Testis (tissue), 3 donors: Measurements from ENCODE around the gene KIF26A. TPM values are rescaled to one million over a fixed set of nuclear protein-coding genes. Genes with fewer than 3 reads are reported as not detected.
"Not testable (repeated sequence)": the region's sequence is repeated elsewhere in the genome, so short reads cannot be mapped to it uniquely, and the experiment has no call there.

Experiments
- DNase-seq: peaks from one replicate; pipeline ENCODE4 v3.0.0-alpha.2; 2019
- H3K27ac ChIP-seq, 2 donors: fragments of 200-600 bp; sonication (generic); one replicate each; pipeline ENCODE4 v1.5.1; 2019
- H3K27me3 ChIP-seq: fragments of 200-600 bp; sonication (generic); one replicate; pipeline ENCODE4 v1.5.1; 2019
- H3K36me3 ChIP-seq: fragments of 200-600 bp; sonication (generic); one replicate; pipeline ENCODE4 v1.5.1; 2017; ENCODE audit warnings: low read depth; ENCODE audit errors: missing control alignments
- H3K4me1 ChIP-seq: fragments of 200-600 bp; sonication (generic); one replicate; pipeline ENCODE4 v1.5.1; 2019
- H3K4me3 ChIP-seq, 2 donors: fragments of 200-600 bp; sonication (generic); one replicate each; pipeline ENCODE4 v1.5.1; 2017 to 2019
- H3K9me3 ChIP-seq: fragments of 200-600 bp; sonication (generic); one replicate; pipeline ENCODE4 v1.5.1; 2017
- POLR2A ChIP-seq: fragments of 450-650 bp; IDR thresholded peaks from one replicate; pipeline ENCODE4 v1.6.1; 2017; ENCODE audit warnings: antibody characterized with exemption, mild to moderate bottlenecking, moderate library complexity
- WGBS, 2 donors: methylation state at CpG; one replicate each; pipeline ENCODE4 v1.1.5; 2018; 5-methylcytosine and 5-hydroxymethylcytosine counted together
- intact Hi-C: fragments of 100-400 bp; cut with DNase I; formaldehyde crosslinking; loops from one replicate; pipeline ENCODE4 v1.15.1; 2023; ENCODE audit warnings: low total_unique reads
- polyA plus RNA-seq: library from polyadenylated mRNA; stranded (reverse); fragments of 350-450 nt; fragmentation: Illumina TruSeq; extraction: RNeasy Lipid Tissue Mini Kit (QIAGEN cat#74804); gene quantifications from one replicate; pipeline ENCODE4 v1.2.3, GENCODE V29; 2014; ENCODE audit warnings: low read depth, low replicate concordance; ENCODE audit not compliant: insufficient read depth
- total RNA-seq, 2 donors: library from RNA; depleted of rRNA; stranded (reverse); fragments of >200 nt; gene quantifications; one replicate each; pipeline ENCODE4 v1.2.3, GENCODE V29; 2016
- TF ChIP-seq, protein P1 (sequence below), 3 experiments: fragments of 450-650 bp in 2 of 3; fragments of 200-600 bp in 1 of 3; sonication (generic) in 1 of 3; IDR thresholded peaks; one replicate each; pipeline ENCODE4 v1.5.1; 2016 to 2019; ENCODE audit warnings: antibody characterized with exemption in 3 of 3, mild to moderate bottlenecking in 2 of 3, moderate library complexity in 1 of 3

KIF26A gene
- total and polyA plus RNA-seq, 3 donors from 2014 or later, result 5.6 to 21.2 (median 18.3) TPM

GRCh38 chr14:104152686-104153393 is 14.5 kb downstream of the KIF26A start:
- Histone ChIP-seq H3K27ac (no peak overlapping the region), H3K4me3 (no peak overlapping the region), H3K9me3 (no peaks in the 10 kb centered on the region), H3K36me3 (no peaks in the 10 kb centered on the region), H3K4me1 (no peaks in the 10 kb centered on the region), H3K27me3 (no peaks in the 10 kb centered on the region)
- no peak for DNase-seq
- intact Hi-C loops, result no loop called here
- WGBS, 2 donors, result 89 to 96% methylated on average over 16 to 17 of the region's 21 CpGs
- TF ChIP-seq POLR2A, result no peak
- TF ChIP-seq, protein P1, sequence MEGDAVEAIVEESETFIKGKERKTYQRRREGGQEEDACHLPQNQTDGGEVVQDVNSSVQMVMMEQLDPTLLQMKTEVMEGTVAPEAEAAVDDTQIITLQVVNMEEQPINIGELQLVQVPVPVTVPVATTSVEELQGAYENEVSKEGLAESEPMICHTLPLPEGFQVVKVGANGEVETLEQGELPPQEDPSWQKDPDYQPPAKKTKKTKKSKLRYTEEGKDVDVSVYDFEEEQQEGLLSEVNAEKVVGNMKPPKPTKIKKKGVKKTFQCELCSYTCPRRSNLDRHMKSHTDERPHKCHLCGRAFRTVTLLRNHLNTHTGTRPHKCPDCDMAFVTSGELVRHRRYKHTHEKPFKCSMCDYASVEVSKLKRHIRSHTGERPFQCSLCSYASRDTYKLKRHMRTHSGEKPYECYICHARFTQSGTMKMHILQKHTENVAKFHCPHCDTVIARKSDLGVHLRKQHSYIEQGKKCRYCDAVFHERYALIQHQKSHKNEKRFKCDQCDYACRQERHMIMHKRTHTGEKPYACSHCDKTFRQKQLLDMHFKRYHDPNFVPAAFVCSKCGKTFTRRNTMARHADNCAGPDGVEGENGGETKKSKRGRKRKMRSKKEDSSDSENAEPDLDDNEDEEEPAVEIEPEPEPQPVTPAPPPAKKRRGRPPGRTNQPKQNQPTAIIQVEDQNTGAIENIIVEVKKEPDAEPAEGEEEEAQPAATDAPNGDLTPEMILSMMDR (IDR thresholded peaks at IDR 0.05), result no peak

DNA sequence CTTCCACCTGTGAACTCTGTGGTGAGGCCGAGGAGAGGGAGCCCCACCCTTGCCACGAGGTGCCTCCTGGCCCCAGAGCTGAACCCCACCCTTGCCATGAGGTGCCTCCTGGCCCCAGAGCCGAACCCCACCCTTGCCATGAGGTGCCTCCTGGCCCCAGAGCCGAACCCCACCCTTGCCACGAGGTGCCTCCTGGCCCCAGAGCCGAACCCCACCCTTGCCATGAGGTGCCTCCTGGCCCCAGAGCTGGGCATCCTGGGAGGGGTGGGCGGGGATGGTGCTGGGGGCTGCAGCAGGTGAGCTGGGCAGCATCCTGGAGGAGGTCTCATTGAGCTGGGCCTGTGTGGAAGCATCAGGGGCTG is 15.0 kb downstream of the KIF26A start:
- H3K9me3 ChIP-seq, H3K4me1 ChIP-seq, DNase-seq, intact Hi-C loops, H3K4me3 ChIP-seq, H3K27ac ChIP-seq, H3K27me3 ChIP-seq, H3K36me3 ChIP-seq: not testable (repeated sequence)
- WGBS, 2 donors, result 20 to 57% methylated on average over 1 to 6 of the region's 7 CpGs

DNA sequence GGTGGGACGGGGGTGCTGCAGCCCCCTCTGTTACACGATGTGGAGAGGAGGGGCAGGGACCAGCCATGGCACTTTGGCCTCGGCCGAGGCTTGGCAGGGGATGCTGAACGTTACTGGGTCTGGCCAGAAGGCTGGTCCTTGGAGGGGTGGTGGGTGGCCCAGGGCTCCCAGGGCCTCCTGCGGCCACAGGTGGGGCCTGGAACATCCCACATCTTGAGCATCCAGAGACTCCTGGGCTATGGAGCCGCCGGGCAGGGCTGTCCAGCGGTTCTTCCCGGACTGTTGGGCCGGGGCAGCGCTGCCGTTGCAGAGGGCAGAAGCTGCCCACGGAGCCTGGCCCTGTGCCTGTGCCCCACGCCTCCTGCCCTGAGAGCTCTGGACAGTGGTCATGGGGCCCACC is 15.9 kb downstream of the KIF26A start:
- TF ChIP-seq, protein P1 (IDR thresholded peaks at IDR 0.05), result no peak
- no peak for TF ChIP-seq POLR2A
- Histone ChIP-seq H3K36me3 (no peaks in the 10 kb centered on the region), H3K27ac (no peak overlapping the region), H3K9me3 (no peaks in the 10 kb centered on the region), H3K27me3 (no peaks in the 10 kb centered on the region), H3K4me1 (peaks cover 7% of the 10 kb centered on the region), H3K4me3 (no peak overlapping the region)
- intact Hi-C loops, result no loop called here
- no peak for DNase-seq
- WGBS, 2 donors, result 81 to 82% methylated on average over 5 to 15 of the region's 15 CpGs

GRCh38 chr14:104155513-104155912 is 17.1 kb downstream of the KIF26A start:
- Histone ChIP-seq H3K36me3 (no peaks in the 10 kb centered on the region), H3K9me3 (no peaks in the 10 kb centered on the region), H3K27ac (no peak overlapping the region), H3K27me3 (no peaks in the 10 kb centered on the region), H3K4me1 (peaks cover 10% of the 10 kb centered on the region), H3K4me3 (no peak overlapping the region)
- DNase-seq, result no peak
- TF ChIP-seq, protein P1 (IDR thresholded peaks at IDR 0.05), result no peak
- TF ChIP-seq POLR2A, result no peak
- intact Hi-C loops, result no loop called here
- 81 to 91% methylated on average over 17 to 29 of the region's 29 CpGs for WGBS, 2 donors

DNA sequence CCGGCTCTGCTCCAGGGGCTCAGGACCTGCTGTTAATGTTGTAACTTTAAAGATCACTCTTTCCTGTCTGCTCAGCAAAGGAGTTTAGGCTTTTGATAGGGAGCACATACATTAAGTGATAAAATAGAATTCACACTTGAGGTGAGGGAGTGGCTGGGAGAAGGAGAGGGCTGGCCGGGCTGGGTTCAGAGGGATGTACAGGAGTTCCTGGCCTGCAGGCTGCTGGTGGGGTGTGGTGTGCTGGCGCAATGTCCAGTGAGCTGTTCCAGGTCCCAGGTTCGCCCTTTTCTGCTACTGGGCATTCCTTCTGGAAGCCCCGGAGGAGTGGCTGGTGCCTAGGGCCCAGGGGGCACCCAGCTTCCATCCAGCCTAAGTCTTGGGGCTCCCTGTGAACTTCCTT is 17.8 kb downstream of the KIF26A start:
- TF ChIP-seq POLR2A, result no peak
- TF ChIP-seq, protein P1 (IDR thresholded peaks at IDR 0.05), result no peak
- WGBS, 2 donors, result 78 to 96% methylated on average over 2 to 5 of the region's 5 CpGs
- Histone ChIP-seq H3K9me3 (no peaks in the 10 kb centered on the region), H3K4me1 (peaks cover 10% of the 10 kb centered on the region), H3K36me3 (no peaks in the 10 kb centered on the region), H3K27me3 (no peaks in the 10 kb centered on the region), H3K4me3 (no peak overlapping the region), H3K27ac (no peak overlapping the region)
- intact Hi-C loops, result no loop called here
- DNase-seq, result no peak
